Activated CD4-positive, CD25-positive, alpha-beta regulatory T cell treated with anti-CD3 and anti-CD28 coated beads, Interleukin-2, amount 50 U/mL, for 72 hours (primary cell): ENCODE results near the gene IRF8.

Source experiments
- DNase-seq: peaks from one replicate; pipeline ENCODE4 v3.0.0; 2021

The IRF8 gene

DNA sequence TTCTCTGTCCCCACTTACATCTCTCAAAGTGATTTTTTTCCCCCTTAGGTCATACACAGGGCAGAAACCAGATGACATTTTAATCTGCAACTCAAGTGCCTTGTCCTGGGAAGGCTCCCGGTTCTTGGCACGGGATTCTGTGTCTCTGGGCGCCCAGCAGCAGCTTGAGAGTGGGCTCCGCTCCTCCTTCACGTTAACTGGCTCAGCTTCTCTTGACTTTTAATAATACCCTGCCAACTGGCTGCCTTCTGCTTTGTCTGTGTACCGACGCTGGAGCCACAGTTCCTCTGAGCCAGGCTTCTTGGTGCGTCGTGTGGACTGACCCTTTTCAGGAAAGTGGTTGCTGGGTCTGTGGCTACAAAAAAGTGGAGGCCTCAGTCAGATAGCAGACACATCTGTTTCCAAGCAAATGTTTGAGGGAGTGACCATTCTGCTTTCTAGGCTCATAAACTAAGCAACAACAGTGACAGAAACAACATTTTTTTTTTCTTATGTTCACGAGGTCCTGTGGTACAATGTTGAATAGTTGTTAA is 64.9 kb downstream of the IRF8 start:
- no peak for DNase-seq

- no peak for DNase-seq
Measured at GRCh38 chr16:85965125-85965524, 66.2 kb downstream of the IRF8 start.

DNA sequence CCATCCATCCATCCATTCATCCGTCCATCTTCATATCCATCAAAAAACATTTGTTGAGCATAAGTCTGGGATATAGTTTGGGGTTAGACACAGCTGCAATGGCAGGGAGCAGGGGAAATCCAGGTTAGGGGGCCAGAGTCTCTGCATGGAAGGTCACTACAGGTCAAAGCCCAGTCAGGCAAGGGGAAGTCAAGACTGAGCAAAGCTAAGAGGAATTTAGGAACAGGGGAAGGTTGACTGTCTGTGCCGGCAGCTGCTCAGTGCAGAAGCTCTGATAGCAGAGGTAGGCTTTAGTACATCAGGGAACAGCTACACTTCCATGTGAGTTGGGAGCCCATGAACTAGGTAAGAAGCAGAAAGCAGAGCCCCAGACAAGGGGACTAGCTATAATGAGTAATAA is 68.1 kb downstream of the IRF8 start:
- no peak for DNase-seq

DNA sequence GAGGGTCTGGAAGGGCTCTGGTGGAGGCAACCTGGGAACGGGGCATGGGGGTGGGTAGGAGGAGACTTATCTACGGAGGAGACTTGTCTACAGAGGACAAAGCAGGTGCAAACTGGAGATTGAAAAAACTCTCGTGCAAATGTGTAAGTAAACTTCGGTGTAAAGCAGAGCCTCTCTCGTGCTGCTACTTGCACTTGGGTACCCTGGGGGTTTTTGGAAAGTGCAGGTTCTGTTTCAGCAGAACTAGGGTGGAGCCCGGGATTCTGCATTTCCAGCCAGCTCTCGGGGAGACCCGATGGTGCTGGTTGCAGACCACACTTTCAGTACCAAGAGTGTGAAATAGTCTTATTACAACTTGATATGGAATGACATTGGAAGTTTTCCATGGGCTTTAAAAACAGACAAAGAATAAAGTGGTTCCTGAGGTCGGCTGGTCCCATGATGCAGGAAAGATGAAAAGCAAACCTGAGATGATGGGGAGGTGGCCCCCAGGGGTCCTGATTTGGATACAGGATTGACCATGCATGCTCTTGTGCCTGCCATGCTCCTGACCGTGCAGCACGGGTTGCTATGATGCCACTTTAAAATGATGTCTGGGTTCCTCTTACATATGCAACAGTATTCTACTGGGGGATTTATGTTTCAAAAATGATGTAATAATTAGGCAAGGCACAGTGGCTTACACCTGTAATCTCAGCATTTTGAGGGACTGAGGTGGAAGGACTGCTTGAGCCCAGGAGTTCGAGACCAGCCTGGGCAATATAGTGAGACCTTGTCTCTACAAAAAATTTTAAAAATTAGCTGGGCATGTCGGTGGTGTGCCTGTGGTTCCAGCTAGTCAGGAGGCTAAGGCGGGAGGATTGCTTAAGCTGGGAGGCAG is 69.3 kb downstream of the IRF8 start:
- DNase-seq, result no peak

DNA sequence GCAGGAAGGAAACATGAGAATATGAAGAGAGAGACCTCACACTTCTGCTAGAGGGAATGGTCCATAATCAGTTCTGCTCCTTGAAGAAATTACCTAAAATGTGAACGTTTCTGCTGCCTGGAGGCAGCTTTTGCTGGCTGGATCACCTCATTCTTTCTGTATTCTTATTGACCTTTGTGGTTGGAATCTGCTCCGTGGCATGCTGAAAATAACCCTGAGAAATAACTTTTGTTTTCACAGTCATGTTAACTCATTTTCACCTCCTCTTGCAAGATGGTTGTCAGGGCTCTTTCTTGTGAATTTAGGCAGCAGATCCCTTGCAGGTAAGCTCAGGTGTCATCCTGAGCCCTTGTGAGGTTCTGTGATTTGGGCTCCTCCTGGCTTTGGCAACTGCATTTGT is 70.2 kb downstream of the IRF8 start:
- DNase-seq, result no peak

DNA sequence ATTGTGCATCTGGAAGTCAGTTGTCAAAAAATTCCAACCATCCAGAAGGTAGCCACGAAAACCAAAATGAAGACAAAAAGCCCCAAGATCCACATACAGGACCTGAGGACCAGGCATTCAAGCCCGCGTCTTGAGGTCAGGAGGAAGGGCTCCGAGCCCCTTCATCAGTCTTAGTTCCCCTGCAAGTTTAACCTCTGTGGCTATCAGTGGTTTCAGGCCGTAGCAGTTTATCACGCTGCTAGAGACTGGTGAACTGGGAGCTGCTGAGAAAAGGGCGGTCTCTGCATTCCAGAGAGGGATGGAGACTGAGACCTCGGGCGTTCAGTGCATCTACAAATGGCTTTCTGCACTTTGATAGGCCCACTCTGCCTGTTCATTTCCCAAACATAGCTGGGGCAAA is 70.6 kb downstream of the IRF8 start:
- no peak for DNase-seq

DNA sequence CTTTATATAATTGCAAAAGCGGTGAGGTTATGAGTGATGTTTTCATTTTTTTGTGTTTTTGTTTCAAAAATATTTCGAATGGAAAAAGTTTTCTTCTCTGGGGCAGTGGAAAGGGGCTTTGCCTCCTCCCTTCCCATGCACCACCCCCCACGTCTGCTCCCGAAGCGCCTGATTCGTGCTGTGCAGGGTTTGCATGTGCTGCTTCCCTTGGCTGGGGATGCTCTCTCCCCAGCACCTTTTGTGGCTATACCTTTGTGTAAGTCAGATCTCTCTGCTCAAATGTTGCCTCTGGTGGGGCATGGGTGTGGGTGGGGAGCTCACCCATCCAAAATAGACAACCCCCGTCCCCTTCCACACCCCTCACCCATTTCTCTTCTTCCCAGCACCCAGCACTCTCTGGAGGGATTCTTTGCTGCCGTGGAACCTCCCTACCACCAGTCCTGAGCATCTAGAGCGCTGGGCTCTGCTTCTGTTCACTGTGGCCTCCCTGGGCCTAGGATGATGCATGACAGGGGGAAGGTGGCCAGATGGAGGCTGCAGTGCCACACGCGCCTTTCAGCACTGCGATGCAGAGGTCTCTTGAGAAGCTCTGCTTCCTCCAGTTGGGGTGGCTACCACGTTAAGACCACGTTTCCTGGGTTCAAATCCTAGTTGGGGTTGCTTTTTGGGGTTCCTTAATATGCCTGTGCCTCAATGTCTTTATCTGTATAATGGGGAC is 71.2 kb downstream of the IRF8 start:
- no peak for DNase-seq

DNA sequence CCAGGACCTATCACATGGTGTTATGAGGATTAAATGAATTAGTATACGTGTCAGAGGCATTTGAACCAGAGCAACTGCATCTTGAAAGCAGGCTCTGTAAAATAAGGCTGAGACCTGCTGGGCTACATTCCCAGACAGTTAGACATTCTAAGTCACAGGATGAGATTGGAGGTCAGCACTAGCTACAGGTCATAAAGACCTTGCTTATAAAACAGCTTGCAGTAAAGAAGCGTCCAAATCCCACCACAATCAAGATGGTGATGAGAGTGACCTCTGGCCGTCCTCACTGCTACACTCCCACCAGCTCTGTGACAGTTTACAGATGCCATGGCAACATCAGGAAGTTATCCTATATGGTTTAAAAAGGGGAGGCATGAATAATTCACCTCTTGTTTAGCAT is 71.8 kb downstream of the IRF8 start:
- no peak for DNase-seq
